HepG2 (cell line): ENCODE results near the gene NCOA7. TPM values are rescaled to one million over a fixed set of nuclear protein-coding genes. Genes with fewer than 3 reads are reported as not detected.

Experiments
- HDAC6 ChIP-seq: fragments of 200-600 bp; sonication (generic); IDR thresholded peaks from 2 replicates; pipeline ENCODE4 v1.7.0; 2017; ENCODE audit warnings: mild to moderate bottlenecking, antibody characterized with exemption, low read length, low read depth
- HOXA3 ChIP-seq: sonication (generic); formaldehyde crosslinking; IDR thresholded peaks from 2 replicates; pipeline ENCODE4 v1.5.0; 2020; ENCODE audit warnings: missing genetic modification reagents
- JUNB ChIP-seq: sonication (generic); formaldehyde crosslinking; IDR thresholded peaks from 2 replicates; pipeline ENCODE4 v1.8.0; 2022; ENCODE audit warnings: missing genetic modification reagents, mild to moderate bottlenecking, borderline replicate concordance
- THAP9 ChIP-seq: sonication (generic); formaldehyde crosslinking; IDR thresholded peaks from 2 replicates; pipeline ENCODE4; 2020; ENCODE audit warnings: missing genetic modification reagents, mild to moderate bottlenecking, borderline replicate concordance
- ZNF639 ChIP-seq: conservative IDR thresholded peaks from 2 replicates; pipeline ENCODE4 v1.6.1; 2018; ENCODE audit warnings: missing genetic modification reagents
- polyA plus RNA-seq, 8 experiments: library from polyadenylated mRNA; depleted of rRNA in 3 of 8; stranded (reverse) in 7 of 8; unstranded in 1 of 8; fragments of >200 nt; fragmentation: Illumina TruSeq in 4 of 8; extraction: Trizol in 4 of 8; gene quantifications; 2 replicates each; pipeline versions ENCODE4 v1.2.1 to v1.2.3, GENCODE V29; 2011 to 2016; ENCODE audit warnings: low read depth in 4 of 8, missing spikeins in 1 of 8, mixed read lengths in 1 of 8; ENCODE audit not compliant: insufficient read depth in 1 of 8
- total RNA-seq, 5 experiments: library from RNA; depleted of rRNA; stranded (reverse); fragments of >200 nt; fragmentation: Illumina TruSeq; extraction: Trizol; gene quantifications; 2 replicates each; pipeline ENCODE4 v1.2.3, GENCODE V29; 2016; ENCODE audit warnings: low read depth in 1 of 5

Gene NCOA7
- total and polyA plus RNA-seq, 2 of the 13 experiments (the other 11 are each of a cell fraction or from before 2014, with no cell fraction given): 13.6 to 20.8 TPM

GRCh38 chr6:125747589-125748405 is 43.0 kb upstream of the NCOA7 start (continued):
- no peak for TF ChIP-seq ZNF639 (CRISPR knock-in tag)
- TF ChIP-seq JUNB (CRISPR knock-in tag): no peak
- peak; percentile 6; the same call in 1 of the 2 replicates for TF ChIP-seq HOXA3
- TF ChIP-seq HDAC6: no peak
- no peak for TF ChIP-seq THAP9 (CRISPR knock-in tag)
